AG09319 (cell line): Measurements from ENCODE around the gene RARA.

Experiments
- DNase-seq: peaks from one replicate; pipeline ENCODE4 v3.0.0-alpha.2; 2010; ENCODE audit warnings: low read depth; ENCODE audit errors: extremely low read depth
- CTCF ChIP-seq: IDR thresholded peaks from 2 replicates; pipeline ENCODE4 v1.5.1; 2011; ENCODE audit warnings: low read depth, mild to moderate bottlenecking, inconsistent platforms, low read length, moderate library complexity

Gene RARA

GRCh38 chr17:40268141-40268712 is 40.8 kb upstream of the RARA start:
- DNase-seq: no peak
- TF ChIP-seq CTCF: no peak

GRCh38 chr17:40278414-40278813 is 30.6 kb upstream of the RARA start:
- TF ChIP-seq CTCF: no peak
- no peak for DNase-seq

GRCh38 chr17:40279402-40279801 is 29.6 kb upstream of the RARA start:
- DNase-seq: no peak
- TF ChIP-seq CTCF: no peak

- no peak for DNase-seq
- no peak for TF ChIP-seq CTCF
These were observed 27.3 kb upstream of the RARA start for GRCh38 chr17:40281663-40282062.

- peak; percentile 50 for DNase-seq
- no peak for TF ChIP-seq CTCF
These were observed 25.3 kb upstream of the RARA start for GRCh38 chr17:40283662-40284061.

- peak; percentile 21; the same call in 1 of the 2 replicates for TF ChIP-seq CTCF
- peak; percentile 49 for DNase-seq
These were observed 24.8 kb upstream of the RARA start for GRCh38 chr17:40284085-40284713.

- no peak for TF ChIP-seq CTCF
- no peak for DNase-seq
These were observed 22.5 kb upstream of the RARA start for GRCh38 chr17:40286473-40286872.
